DOHH2 (cell line): ENCODE results near the gene CNTF.

ENCODE experiments used
- H3F3A ChIP-seq: fragments of 200-600 bp; sonication (generic), shearing (Covaris generic); 2 replicates; pipeline ENCODE4 v1.6.0; 2016; ENCODE audit warnings: antibody characterized with exemption, mild to moderate bottlenecking; ENCODE audit not compliant: control insufficient read depth, insufficient read depth
- H3K27ac ChIP-seq: fragments of 200-600 bp; sonication (generic); 2 replicates; pipeline ENCODE4 v1.5.1; 2014; ENCODE audit warnings: low read depth, mild to moderate bottlenecking, low read length, moderate library complexity
- H3K27me3 ChIP-seq: fragments of 200-600 bp; sonication (generic); 2 replicates; pipeline ENCODE4 v1.6.1; 2014; ENCODE audit warnings: mild to moderate bottlenecking, low read length, mixed read lengths; ENCODE audit not compliant: control insufficient read depth
- H3K36me3 ChIP-seq: fragments of 200-600 bp; sonication (generic); 2 replicates; pipeline ENCODE4 v1.6.1; 2014; ENCODE audit warnings: mild to moderate bottlenecking, low read length, moderate library complexity, mixed read lengths; ENCODE audit not compliant: control insufficient read depth
- H3K4me1 ChIP-seq: fragments of 200-600 bp; sonication (generic); 2 replicates; pipeline ENCODE4 v1.6.1; 2014; ENCODE audit warnings: mild to moderate bottlenecking, low read length, mixed read lengths; ENCODE audit not compliant: control insufficient read depth
- H3K4me2 ChIP-seq: fragments of 200-600 bp; sonication (generic); 2 replicates; pipeline ENCODE4 v1.6.0; 2014; ENCODE audit warnings: mild to moderate bottlenecking, low read length, moderate library complexity
- H3K4me3 ChIP-seq: fragments of 200-600 bp; sonication (generic); 2 replicates; pipeline ENCODE4 v1.5.1; 2014; ENCODE audit warnings: mild to moderate bottlenecking, low read length, mixed read lengths
- H3K79me2 ChIP-seq: fragments of 200-600 bp; sonication (generic); 2 replicates; pipeline ENCODE4 v1.6.1; 2014; ENCODE audit warnings: mild to moderate bottlenecking, low read length, mixed read lengths; ENCODE audit not compliant: control insufficient read depth
- H3K9me2 ChIP-seq: fragments of 200-600 bp; sonication (generic); replicated peaks from 2 replicates; pipeline ENCODE4 v1.6.1; 2014; ENCODE audit warnings: mild to moderate bottlenecking, low read length, mixed read lengths; ENCODE audit not compliant: control insufficient read depth
- H3K9me3 ChIP-seq: fragments of 200-600 bp; sonication (generic); 2 replicates; pipeline ENCODE4 v1.6.1; 2014; ENCODE audit warnings: antibody characterized with exemption, low read length, mixed read lengths; ENCODE audit not compliant: control insufficient read depth, insufficient read depth
- H4K20me1 ChIP-seq: fragments of 200-600 bp; sonication (generic); 2 replicates; pipeline ENCODE4 v1.6.0; 2014; ENCODE audit warnings: low read depth, mild to moderate bottlenecking, antibody characterized with exemption, low read length, moderate library complexity; ENCODE audit not compliant: control insufficient read depth, insufficient read depth
- CTCF ChIP-seq: fragments of 200-600 bp; sonication (generic); IDR thresholded peaks from one replicate; pipeline ENCODE4 v1.5.1; 2014; ENCODE audit warnings: antibody characterized with exemption, mild to moderate bottlenecking, low read depth, low read length; ENCODE audit not compliant: poor library complexity, severe bottlenecking
- EZH2phosphoT487 ChIP-seq: fragments of 200-600 bp; sonication (generic); IDR thresholded peaks from 2 replicates; pipeline ENCODE4 v1.6.1; 2017; ENCODE audit warnings: borderline replicate concordance, mild to moderate bottlenecking, antibody characterized with exemption, low read length, moderate library complexity, mixed read lengths

CNTF gene

DNA sequence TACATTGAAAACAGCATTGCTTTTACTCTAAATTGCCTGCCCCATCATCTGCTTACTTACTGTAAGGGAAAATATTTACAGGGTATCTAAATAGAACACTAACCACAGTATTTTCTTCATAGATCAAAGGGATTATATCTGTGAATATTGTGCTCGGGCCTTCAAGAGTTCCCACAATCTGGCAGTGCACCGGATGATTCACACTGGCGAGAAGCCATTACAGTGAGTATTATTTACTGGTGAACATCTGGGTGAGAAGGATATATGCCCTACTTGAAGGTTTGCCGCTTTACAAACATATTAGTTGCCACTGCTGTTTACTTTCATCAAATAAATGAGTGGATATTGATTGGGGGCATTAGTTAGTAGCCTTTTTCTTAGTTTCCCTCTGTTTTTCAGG lies 5.9 kb upstream of the CNTF start:
- Histone ChIP-seq H3K27ac (no peak overlapping the region), H3K27me3 (no peaks in the 10 kb centered on the region), H4K20me1 (no peaks in the 10 kb centered on the region; the same call in 1 of the 2 replicates), H3K9me2 (no peaks in the 10 kb centered on the region), H3K36me3 (peaks cover 98% of the 10 kb centered on the region), H3K4me3 (no peak overlapping the region), H3K4me2 (no peak overlapping the region), H3K9me3 (no peaks in the 10 kb centered on the region), H3K79me2 (peaks cover 3% of the 10 kb centered on the region), H3K4me1 (no peaks in the 10 kb centered on the region), H3F3A (no peaks in the 10 kb centered on the region; the same call in 1 of the 2 replicates)
- no peak for TF ChIP-seq CTCF
- no peak for TF ChIP-seq EZH2phosphoT487

GRCh38 chr11:58617976-58618557 lies 4.4 kb upstream of the CNTF start:
- Histone ChIP-seq H3K9me2 (no peaks in the 10 kb centered on the region), H3K27ac (no peak overlapping the region), H4K20me1 (no peaks in the 10 kb centered on the region; the same call in 1 of the 2 replicates), H3F3A (no peaks in the 10 kb centered on the region; the same call in 1 of the 2 replicates), H3K9me3 (no peaks in the 10 kb centered on the region), H3K79me2 (peaks cover 3% of the 10 kb centered on the region), H3K27me3 (no peaks in the 10 kb centered on the region), H3K4me2 (no peak overlapping the region), H3K4me1 (no peaks in the 10 kb centered on the region), H3K4me3 (no peak overlapping the region), H3K36me3 (peaks cover 98% of the 10 kb centered on the region)
- TF ChIP-seq CTCF (peak; percentile 30), EZH2phosphoT487 (no peak)

- peaks cover 94% of the 10 kb centered on the region for H3K36me3 ChIP-seq
- H3K27me3 ChIP-seq: no peaks in the 10 kb centered on the region
- no peak overlapping the region for H3K4me2 ChIP-seq
- TF ChIP-seq EZH2phosphoT487: no peak
- no peak for TF ChIP-seq CTCF
- peaks cover 6% of the 10 kb centered on the region; the same call in 1 of the 2 replicates for H3F3A ChIP-seq
- H4K20me1 ChIP-seq: no peaks in the 10 kb centered on the region; the same call in 1 of the 2 replicates
- H3K79me2 ChIP-seq: peaks cover 3% of the 10 kb centered on the region
- no peaks in the 10 kb centered on the region for H3K9me2 ChIP-seq
- H3K9me3 ChIP-seq: no peaks in the 10 kb centered on the region
- no peak overlapping the region for H3K4me3 ChIP-seq
- peaks cover 19% of the 10 kb centered on the region for H3K4me1 ChIP-seq
- H3K27ac ChIP-seq: no peak overlapping the region
Measured at GRCh38 chr11:58621586-58622262, 741 bp upstream of the CNTF start.
